HG03045 (cell line): ENCODE results near the gene CNTN1.

Experiments used
- ATAC-seq: cut with Tn5 transposase; IDR thresholded peaks from one replicate; pipeline ENCODE4 v1.9.1; 2021; ENCODE audit warnings: mild to moderate bottlenecking, moderate library complexity; ENCODE audit not compliant: unreplicated experiment

CNTN1 gene

GRCh38 chr12:41100572-41100971 lies 408.3 kb downstream of the CNTN1 start:
- ATAC-seq: no peak

- ATAC-seq: no peak
These were observed 409.6 kb downstream of the CNTN1 start for GRCh38 chr12:41101806-41102205.

GRCh38 chr12:41103614-41104013 lies 411.4 kb downstream of the CNTN1 start:
- ATAC-seq: no peak

DNA sequence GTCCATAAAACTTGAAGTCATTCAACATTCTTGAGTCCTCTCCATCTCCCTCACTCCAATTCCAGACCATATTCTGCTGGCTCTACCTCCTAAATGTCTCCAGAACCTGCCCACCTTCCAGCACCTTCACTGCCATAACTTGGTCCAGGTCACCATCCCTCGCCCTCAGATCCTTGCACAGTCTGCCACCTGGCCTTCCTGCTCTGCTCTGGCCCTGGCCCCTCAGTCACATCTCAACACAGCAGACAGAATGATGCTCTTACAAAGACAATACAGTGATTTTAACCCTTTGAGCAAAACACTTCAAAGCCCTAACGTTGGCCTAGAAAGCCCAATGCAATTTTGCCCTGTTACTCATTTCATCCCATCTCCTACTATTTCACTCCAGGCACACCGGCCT lies 414.1 kb downstream of the CNTN1 start:
- ATAC-seq: no peak

DNA sequence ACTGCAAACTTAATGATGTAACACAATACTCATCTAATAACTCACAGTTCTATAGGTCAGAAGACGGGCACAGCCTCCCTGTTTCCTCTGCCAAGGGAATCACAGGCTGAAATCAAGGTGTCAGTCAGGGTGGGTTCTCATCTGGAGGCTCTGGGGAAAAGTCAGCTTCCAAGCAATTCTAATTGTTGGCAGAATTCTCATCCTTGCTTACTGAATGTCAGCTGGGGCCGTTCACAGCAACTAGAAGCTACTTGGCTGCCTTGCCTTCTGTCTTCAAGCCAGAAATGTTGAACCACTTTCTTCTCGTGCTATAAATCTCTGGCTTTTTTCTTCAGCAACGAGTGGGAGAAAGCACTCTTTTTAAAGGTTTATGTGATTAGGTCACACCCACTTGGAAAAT lies 415.8 kb downstream of the CNTN1 start:
- ATAC-seq: no peak

- no peak for ATAC-seq
These were observed 420.7 kb downstream of the CNTN1 start for GRCh38 chr12:41112903-41113302.

DNA sequence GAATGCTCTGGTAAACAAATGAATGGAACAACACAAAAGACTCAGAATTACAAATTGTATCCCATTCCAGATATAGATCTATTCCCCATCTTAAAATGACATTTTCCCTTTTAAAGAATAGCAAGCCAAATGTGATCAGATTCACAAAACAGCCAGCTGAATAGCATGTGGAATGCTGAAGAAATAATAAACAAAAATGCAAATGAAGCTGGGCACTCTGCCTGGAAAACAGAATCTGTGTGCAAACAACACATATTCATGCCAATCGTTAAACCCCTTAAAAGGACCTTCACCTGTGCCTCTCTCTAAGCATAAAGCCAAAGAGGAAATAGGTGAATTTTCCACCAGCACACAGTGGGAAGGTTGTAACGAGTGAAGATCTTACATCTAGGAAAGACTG lies 428.0 kb downstream of the CNTN1 start:
- ATAC-seq: no peak

GRCh38 chr12:41121374-41121773 lies 429.1 kb downstream of the CNTN1 start:
- no peak for ATAC-seq
